GM19238 (cell line): ENCODE measurements around the gene RPRML.
"Not testable (repeated sequence)": the region's sequence is repeated elsewhere in the genome, so short reads cannot be mapped to it uniquely, and the experiment has no call there.

Experiments used
- DNase-seq: peaks from one replicate; pipeline ENCODE4 v3.0.0; 2011; ENCODE audit warnings: low spot score; ENCODE audit not compliant: insufficient read length

The RPRML gene

DNA sequence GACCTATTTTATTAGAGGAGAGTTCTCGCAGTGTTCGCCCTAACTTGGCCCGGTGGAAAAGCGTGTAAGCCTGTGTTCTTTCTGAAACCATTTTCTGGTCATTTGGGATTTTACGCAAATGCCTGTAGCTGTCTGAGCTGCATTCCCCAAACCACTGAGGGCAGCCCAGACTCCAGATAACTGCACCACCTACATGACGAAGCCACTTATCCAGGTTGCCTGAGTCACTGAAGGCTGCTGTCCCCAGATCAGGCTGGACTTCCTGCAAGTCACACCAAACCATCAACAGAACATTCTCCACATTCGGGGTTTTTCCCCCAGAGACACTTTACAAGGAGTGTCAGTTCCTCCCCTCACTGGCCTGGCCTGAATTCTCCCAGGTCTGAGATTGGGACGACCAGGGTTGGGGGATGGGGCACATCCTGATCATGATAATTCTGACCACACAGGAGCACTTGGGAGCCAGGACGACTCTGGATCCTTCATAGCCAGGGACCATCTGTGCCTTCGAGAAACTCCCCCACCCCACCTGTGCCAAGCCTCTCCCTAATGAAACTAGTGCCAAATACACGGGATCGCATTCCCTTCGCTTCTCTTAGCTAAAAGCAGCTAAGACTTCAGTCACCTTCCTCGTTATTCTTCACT lies 2.3 kb downstream of the RPRML start:
- DNase-seq: no peak

DNA sequence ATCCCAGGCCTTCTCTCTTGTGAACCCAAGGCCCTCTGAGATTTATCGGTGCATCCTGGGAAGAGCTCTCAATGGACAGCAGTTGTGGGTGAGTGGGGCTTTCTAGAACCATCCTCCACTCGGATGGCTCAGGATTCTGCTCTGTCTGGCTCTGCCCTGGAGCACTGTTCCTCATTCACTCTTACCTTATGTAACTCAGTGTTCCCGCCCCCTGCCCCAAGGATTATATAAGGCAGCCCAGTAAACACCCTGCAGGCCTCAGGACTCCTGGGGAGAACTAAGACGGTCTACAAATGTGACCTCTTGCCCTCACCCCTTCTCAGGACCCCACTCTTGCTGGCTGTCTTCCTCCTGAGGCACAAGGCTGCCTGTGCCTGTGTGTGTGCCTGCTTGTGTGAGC lies 3.8 kb downstream of the RPRML start:
- no peak for DNase-seq

DNA sequence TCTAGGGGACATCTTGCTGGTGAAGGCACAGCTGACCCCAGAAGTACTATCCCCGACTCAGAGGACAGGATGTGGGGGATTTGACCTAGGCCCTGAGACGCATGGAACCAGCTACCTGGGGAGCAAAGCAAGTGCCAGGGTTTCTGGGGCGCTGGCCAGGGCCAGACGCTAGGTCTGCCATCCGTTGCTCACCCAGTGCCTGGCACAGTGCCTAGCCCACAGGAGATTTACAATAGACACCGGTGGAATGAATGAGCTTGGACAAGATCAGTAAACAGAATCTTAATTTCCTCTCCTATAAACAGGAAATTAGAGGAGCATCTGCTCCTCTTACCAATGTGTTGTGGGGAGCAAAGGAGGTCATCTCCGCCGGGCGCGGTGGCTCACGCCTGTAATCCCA lies 5.0 kb downstream of the RPRML start:
- no peak for DNase-seq

DNA sequence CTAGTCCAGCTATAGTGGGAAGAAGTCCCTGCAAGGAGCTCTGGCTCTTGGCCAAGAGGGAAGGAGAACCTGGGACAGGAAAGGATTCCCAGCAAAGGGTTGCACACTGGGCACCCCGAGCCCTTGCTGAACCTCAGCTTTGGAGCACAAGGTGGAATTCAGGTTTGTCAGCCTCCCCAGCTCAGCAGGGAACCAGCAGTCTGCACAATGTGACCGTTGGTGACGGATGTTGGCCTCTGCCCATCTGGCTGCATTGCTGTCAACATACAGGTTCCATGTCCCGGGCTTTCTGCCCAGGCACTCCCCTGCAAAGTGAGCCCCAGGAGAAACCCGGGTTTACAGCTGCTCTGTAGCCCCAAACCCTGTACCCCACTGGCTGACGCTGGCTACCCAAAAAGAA lies 6.7 kb downstream of the RPRML start:
- no peak for DNase-seq

DNA sequence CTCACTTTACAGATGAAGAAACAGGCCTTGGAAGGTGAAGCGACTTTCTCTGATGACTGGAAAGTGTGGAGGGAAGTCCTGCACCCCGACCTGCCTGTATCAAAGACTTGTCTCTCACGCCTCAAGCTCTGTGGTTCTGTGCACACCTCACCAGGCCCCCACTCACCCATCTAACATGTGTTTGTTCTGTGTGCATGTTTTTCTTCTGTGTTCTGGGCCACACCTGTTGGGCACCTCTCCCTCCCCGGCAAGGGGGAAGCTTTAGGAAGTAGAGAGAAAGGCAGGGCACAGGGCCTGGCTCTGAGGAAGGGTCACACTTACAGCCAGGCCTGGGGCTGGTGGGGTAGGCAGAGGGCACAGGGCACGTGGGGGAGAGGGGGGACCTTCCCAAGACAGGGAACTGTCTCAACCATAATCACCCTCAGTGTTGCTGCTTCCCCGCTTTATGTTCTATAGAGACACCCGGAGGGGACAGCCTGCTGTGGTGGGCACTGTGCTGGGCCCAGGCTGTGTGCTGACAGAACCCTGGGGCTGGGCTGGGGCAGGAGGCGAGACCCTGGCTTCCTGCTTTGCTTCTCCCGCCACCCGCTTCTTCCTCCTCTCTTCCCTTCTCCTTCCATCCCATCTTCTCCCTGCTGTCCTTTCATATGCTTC lies 7.3 kb downstream of the RPRML start:
- no peak for DNase-seq

DNA sequence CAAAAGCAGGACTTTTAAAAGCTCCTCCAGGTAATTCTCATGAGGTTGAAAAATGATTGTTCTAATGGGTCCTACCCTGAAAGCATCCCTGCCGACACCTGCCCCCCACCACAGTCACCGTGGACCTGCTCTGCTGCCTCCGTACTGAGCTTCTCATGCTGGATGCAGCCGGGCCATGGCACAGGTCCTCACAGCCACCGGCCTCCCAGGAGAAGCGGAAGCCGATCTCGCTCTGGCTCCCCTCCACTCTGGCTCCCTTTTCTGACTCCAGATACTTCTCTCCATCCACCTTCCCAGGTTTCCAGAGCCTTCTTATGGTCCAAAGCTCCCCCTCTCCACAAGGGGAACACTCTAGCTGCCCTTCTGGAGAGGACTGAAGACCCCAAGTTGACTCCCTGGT lies 10.2 kb downstream of the RPRML start:
- no peak for DNase-seq

DNA sequence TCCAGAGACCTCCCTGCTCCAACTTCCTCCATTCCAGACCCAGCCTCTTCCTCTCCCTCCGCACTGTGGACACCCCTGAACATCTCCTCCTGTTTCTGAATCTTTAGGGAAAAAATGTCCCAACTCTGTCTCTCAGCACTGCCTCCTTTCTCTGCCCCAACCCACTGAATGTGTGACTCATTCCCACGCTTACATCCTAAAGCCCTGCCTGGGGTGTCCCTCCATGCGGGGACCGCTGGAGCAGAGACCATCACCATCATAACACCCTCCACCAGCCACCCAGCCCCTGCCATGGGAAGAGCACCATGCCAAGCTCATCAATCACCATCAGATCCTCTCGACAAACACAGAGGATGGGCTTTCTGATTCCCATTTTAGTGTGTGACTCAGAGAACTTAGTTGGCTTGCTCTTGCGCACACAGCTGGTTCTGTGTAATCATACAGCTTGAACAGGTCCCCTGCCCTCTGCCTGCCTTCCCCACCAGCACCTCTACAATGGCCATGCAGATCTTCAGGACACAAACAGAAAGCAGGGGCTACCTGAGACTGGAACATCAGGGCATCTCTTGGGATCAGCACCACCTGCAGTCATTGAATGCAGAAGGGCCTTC lies 10.7 kb downstream of the RPRML start:
- no peak for DNase-seq

DNA sequence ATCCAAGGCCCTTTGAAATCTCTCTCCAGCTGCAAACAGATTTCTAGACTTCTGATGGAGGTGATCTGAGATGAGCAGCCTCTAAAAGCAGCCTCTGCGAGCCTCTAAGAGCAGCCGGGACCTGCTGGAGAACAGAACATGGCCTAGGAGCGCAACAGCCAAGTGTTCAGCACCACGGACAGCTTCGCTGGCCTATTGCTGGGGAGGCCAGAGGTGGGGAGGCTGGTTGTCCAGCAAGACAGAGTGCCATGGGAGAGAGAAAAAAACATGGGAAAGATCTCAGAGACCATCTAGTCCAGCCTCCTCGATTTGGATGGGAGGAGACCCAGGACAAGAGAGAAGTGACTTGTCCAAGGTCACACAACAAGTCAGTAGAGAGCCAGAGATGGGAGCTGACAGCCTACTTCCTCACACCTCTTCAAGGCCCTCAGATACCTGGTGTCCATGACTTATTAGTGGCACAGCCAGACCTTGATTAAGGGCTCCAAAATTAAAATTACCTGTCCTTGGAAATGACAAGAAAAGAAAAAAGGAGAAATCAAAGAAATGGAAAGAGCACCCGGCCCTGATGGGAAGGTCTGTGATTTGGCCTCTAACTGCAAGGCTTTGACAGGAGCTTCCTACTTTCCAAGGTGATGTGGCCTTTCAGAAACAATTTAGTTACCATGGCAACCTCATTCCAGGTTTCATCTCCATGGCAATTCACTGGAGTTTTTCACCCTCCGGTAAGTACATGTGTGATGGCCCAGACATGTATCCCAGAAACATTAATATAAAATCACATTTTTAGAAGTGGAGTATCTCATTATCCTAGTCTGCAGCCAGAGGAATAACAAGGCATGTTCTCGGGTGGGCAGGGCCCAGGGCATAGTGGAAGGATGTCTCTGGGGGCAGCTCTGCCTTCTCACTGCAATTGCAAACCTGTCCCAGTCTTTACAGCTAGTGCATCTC lies 14.5 kb downstream of the RPRML start:
- no peak for DNase-seq

DNA sequence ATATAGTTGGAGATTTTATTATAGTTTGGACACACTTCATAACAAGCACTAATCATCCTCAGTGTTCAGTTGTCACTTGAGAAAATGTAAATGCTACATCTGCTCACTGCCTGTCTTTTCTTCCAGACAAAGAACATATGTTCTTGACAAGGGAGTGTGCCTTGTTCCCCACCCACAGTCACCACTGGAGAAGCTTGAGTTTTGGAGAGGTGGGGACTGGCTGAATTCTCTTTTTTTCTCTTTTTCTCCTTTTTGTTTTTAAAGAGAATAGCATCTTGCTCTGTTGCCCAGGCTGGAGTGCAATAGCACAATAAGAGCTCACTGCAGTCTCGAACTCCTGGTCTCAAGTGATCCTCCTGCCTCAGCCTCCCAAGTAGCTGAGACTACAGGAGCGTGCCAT lies 15.5 kb downstream of the RPRML start:
- no peak for DNase-seq

DNA sequence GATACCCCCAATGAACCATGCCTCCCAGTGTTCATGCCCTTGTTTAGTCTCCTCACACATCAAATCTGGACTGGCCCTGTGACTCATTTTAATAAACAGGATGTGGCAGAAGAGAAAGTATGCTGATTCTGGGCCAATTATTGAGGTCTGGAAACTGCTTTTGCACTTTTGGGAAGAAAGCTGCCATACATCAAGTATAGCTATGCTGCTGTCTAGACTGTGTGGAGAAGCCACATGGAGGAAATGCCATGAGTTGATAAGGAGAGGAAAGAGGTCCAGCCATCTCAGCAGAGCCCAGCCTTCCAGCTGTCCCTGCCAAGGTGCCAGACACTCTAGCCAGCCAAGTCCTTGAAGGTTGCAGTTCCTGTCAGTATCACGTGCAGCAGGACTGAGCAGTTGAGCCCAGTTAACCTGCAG lies 16.7 kb downstream of the RPRML start:
- no peak for DNase-seq

DNA sequence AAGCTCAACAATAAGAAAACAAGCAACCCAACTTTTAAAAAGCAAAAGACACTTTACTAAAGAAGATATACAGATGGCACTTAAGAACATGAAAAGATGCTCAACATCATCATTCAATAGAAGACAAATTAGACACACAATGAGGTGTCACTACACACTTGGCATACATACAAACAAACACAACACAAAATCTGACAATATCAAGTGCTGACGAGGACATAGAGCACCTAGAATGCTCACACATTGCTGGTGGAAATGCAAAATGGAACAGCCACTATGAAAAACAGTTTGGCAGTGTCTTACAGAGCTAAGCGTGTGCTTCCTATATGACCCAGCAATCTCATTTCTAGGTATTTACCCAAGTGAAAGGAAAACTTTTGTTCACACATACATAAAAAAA lies 18.9 kb downstream of the RPRML start:
- no peak for DNase-seq

DNA sequence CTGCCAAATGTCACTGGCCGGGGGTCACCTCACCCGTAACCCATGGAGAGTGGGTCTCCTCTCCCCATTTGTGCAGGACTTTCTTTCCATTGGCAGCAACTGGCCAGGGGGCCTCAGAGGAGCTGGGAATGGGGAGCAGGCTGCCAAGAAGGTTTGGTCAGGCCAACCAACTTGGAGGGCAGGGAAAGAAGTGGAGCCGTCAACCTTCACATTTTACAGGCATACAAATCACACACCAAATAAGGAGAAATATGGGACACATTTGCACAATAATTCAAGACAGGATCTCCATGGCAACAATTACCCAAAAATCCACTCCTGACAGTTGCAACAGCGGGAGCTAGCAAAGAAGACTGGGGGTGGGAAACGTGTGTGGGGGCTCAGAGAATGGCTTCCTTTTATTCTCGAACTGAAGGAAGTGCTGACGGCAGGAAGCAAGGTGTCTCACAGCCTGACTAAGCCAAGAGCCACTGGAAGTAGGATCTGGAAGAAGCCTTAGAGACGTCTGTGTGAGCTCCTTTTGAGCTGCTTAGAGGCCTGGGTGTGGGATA lies 20.9 kb downstream of the RPRML start:
- DNase-seq: no peak

DNA sequence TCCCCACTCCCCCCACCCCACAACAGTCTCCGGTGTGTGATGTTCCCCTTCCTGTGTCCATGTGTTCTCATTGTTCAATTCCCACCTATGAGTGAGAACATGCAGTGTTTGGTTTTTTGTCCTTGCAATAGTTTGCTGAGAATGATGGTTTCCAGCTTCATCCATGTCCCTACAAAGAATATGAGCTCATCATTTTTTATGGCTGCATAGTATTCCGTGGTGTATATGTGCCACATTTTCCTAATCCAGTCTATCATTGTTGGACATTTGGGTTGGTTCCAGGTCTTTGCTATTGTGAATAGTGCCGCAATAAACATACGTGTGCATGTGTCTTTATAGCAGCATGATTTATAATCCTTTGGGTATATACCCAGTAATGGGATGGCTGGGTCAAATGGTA lies 25.9 kb downstream of the RPRML start:
- DNase-seq: not testable (repeated sequence)

DNA sequence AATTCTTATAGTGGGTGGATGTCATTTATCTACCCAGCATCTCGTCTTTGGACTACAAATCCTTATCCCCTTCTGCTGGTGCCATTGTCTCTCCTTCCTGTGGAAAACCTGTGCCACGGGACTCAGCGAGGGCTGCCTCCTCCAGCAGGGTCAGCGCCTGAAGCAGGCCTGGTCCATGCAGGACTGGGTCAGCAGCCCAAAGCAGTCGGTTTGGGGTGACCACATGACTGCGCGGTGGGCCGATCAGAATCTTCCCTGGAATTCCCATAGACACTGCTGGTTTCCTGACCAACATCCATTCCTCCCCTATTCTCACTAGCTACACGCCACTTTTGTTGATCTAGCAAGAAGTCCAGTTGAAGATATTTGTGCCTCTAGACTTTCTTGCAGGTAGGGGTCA lies 26.9 kb downstream of the RPRML start:
- no peak for DNase-seq

DNA sequence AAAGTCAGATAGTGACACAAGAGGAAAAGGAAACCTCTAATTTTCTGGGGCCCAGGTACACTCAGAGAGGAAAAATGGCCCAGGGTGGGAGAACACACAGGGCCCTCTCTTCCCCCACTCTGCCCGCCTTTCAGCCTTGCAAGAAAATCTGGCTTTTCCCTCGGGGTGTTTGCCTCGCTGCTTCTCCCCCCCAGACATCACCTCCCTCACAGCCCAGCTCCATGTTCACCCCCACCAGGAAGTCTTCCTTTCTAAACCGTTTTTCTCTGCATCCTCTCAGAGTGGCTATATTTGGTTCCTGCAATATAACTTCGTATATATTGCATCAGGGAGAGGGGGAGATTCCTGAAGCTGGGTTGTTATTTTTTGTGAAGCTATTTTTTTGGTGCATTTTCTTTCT lies 27.3 kb downstream of the RPRML start:
- DNase-seq: no peak

DNA sequence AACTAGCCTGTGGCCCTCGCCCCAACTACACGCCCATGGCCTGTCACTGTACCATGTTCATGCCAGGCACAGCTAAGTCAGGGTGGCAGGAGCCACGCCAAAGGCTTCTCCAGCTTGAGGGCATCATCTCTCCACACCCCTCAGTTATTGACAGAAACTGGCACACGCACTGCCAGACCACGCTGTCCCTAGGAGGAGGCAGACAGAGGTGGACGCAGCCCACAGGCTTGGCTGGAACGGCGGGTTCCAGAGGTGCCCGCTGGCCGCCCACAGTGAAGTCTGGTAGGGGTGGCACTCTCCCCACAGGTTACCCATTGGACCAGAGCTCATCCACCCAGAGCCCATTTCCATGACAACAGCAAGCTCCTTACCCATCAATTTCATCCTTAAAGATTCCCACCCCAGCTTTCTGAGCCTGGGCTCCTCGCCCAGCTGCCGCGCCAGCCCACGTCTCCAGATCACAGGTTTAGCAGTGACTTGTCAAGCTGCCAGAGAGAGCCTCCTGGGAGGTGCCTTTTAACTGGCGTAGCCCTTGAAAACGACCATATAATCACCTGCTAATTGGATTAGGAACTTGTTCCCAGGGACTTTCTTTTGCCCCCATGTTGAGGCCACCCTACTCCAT lies 27.9 kb downstream of the RPRML start:
- no peak for DNase-seq

DNA sequence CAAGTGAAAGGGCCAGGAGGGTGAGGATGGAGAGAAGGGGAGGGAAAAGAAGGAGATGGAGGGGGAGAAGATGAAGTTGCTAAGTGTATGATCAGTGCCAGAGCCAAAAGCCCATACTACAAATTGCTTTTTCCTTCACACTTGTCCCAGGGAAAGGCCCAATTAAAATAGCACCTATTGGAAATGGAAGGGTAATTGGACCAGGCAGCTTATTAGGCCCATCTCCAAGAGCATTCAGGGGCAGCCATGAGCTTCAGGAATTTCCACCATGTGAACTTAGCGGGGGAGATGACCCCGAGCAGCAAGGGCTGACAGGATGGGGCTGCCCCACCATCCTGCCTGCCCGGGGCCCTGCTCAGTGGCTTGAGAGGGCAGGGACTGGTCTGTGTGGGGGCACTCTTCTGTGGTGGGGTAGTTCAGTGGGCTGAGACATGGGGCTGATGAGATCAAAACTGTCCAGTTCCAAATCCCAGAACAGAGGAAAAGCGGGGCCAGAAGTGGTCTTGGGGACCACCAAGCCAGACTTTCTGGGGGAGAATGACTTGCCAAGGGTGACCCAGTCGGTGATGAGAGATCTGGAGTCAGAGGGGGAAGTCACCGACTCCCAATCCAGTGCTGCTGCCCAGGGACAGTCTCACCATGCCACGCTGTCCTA lies 28.6 kb downstream of the RPRML start:
- no peak for DNase-seq

DNA sequence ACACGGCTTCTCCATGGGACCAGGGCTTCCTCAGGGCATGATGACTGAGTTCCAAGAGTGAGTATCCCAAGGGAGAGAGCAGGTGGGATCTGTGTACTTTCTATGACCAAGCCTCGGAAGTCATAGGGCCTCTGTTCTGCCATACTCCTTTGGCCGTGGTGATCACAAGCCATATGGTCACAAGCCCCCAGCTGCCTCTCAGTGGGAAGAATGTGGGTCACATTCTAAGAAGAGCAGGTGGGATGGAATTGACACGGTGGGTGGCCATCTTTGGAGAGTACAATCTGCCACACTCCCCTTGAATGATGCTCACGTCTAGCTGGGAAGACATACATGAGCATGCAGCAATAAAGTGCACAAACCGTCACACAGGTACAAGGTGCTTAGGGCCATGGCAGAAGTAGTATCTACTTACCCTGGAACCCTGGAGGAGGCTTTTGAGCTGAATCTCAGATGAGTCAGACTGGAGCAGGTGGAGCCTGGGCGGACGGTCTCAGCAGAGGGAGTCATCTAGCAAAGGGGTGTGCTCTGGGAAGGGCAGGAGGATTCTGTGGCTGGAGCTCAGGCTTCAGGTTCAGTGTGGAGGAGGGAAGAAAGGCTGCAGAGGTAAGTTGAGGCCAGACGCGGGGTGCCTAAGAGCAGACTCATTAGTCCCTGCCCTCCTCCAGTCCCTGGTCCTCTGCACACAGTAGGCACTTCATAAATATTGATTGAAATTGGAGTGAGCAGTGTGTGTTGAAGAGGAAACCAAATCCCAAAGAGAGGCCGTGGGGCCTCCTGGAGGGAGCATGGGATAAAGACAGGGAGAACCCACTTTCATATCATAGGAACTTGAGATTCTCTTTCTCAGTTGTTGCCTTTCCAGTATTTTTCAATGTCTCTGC lies 29.5 kb downstream of the RPRML start:
- DNase-seq: no peak

DNA sequence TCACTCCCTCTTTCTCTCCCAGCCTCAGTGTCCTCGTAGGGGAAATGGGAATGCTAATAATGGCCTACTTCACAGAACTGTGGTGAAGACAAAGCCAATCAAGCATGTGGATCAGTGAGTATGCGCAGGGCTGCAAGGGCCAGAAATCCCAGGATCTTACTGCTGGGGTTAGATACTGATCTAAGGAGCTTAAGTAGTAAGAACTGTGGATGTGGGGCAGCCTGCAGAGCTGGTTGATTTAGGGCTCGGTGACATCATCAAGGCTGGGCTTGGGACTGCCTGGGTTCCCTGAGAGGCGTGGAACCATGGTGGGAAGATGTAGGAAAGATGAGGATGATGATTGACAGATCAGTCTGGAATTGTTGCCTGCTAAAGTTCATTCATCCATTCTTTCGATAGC lies 30.5 kb downstream of the RPRML start:
- no peak for DNase-seq

DNA sequence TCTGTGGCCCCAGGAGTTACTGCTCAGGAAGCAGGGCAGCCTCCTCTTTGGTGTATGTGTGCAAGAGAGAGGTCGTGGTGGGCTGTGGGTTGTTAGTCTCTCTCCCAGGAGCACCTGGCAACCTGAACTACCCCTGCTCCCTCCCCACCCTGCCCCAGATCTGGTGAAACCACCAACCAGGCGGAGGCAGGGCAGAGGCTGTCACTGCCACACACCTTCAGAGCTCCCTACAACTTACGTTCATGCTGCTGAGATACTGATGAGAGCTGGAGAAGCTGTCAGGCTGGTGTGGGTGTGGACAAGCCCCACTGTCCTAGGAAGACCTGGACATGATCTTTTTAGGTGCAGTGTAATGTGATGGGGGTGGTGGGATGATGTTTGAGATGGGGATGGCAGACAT lies 31.8 kb downstream of the RPRML start:
- no peak for DNase-seq
